ENCODE results near the gene DYNLRB2.

- TF ChIP-seq CTCF (IDR thresholded peaks at IDR 0.05): no peak
- TF ChIP-seq POLR2AphosphoS5 (IDR thresholded peaks at IDR 0.05): no peak
Measured at GRCh38 chr16:80591071-80591915, 50.5 kb downstream of the DYNLRB2 start.
